Activated naive CD4-positive, alpha-beta T cell treated with anti-CD3 and anti-CD28 coated beads for 36 hours (primary cell): ENCODE data around the gene LGALS9. TPM values are rescaled to one million over a fixed set of nuclear protein-coding genes. Genes with fewer than 3 reads are reported as not detected.

ENCODE experiments used
- CTCF ChIA-PET: fragments of 350-600 bp; sonication (Branson Sonifier 250); formaldehyde crosslinking; loops from one replicate; lab custom pipeline; 2021; ENCODE audit warnings: antibody characterized with exemption; lab: Charles Lee
- DNase-seq: peaks from one replicate; pipeline ENCODE4 v3.0.0-alpha.2; 2020
- H3K27ac Mint-ChIP-seq: one replicate; pipeline ENCODE4 v1.8.0; 2021; ENCODE audit warnings: mild to moderate bottlenecking, mixed read lengths
- H3K27me3 Mint-ChIP-seq: one replicate; pipeline ENCODE4 v1.8.0; 2021; ENCODE audit warnings: low read depth, mixed read lengths
- H3K36me3 Mint-ChIP-seq: one replicate; pipeline ENCODE4 v1.8.0; 2021; ENCODE audit warnings: low read depth, mixed read lengths
- H3K4me1 Mint-ChIP-seq: one replicate; pipeline ENCODE4 v1.8.0; 2021; ENCODE audit warnings: low read depth, mixed read lengths
- H3K4me3 Mint-ChIP-seq: one replicate; pipeline ENCODE4 v1.8.0; 2021; ENCODE audit warnings: mild to moderate bottlenecking, moderate library complexity, mixed read lengths
- H3K9me3 Mint-ChIP-seq: one replicate; pipeline ENCODE4 v1.8.0; 2021; ENCODE audit warnings: mixed read lengths
- intact Hi-C: fragments of 100-400 bp; cut with micrococcal nuclease; formaldehyde crosslinking; loops from one replicate; pipeline ENCODE4 v1.15.1; 2023
- total RNA-seq, 2 experiments: library from RNA; stranded (reverse); gene quantifications; one replicate each; pipeline ENCODE4 v1.2.3, GENCODE V29; 2021

Gene LGALS9
- total RNA-seq, 2 experiments from 2014 or later: 80.2 to 81.1 TPM

- CTCF ChIA-PET: interaction anchor here (0.6 to 7.7 kb wide), 9 partner anchors 12 to 417 kb away, joined by 4 to 124 read pairs (median 12); no protein-coding TSS in a partner anchor
- H3K9me3 Mint-ChIP-seq: no peaks in the 10 kb centered on the region
- H3K36me3 Mint-ChIP-seq: peaks cover 57% of the 10 kb centered on the region
- DNase-seq: no peak
- intact Hi-C loops: loop anchor here (1.0 kb wide), 3 partner anchors 43 to 152 kb away; no protein-coding TSS in a partner anchor
- H3K4me1 Mint-ChIP-seq: peaks cover 11% of the 10 kb centered on the region
- no peaks in the 10 kb centered on the region for H3K27me3 Mint-ChIP-seq
- H3K27ac Mint-ChIP-seq: no peak overlapping the region
- no peak overlapping the region for H3K4me3 Mint-ChIP-seq
Observed at GRCh38 chr17:27603880-27604794, 26.9 kb upstream of the LGALS9 start.

- no peak for DNase-seq
- no peaks in the 10 kb centered on the region for H3K27me3 Mint-ChIP-seq
- peaks cover 9% of the 10 kb centered on the region for H3K4me1 Mint-ChIP-seq
- no peak overlapping the region for H3K27ac Mint-ChIP-seq
- CTCF ChIA-PET: interaction anchor here (0.6 to 7.7 kb wide), 5 partner anchors 44 to 369 kb away, joined by 3 to 124 read pairs (median 3); no protein-coding TSS in a partner anchor
- H3K36me3 Mint-ChIP-seq: peaks cover 63% of the 10 kb centered on the region
- H3K9me3 Mint-ChIP-seq: no peaks in the 10 kb centered on the region
- intact Hi-C loops: no loop called here
- no peak overlapping the region for H3K4me3 Mint-ChIP-seq
Observed at GRCh38 chr17:27605409-27605808, 25.6 kb upstream of the LGALS9 start.

GRCh38 chr17:27607521-27608091, 23.4 kb upstream of the LGALS9 start:
- Mint-ChIP-seq H3K27ac (no peak overlapping the region), H3K27me3 (no peaks in the 10 kb centered on the region), H3K36me3 (peaks cover 60% of the 10 kb centered on the region), H3K4me3 (no peak overlapping the region), H3K4me1 (peaks cover 20% of the 10 kb centered on the region), H3K9me3 (no peaks in the 10 kb centered on the region)
- CTCF ChIA-PET: interaction anchor here (0.8 to 8.6 kb wide), 4 partner anchors 8 to 45 kb away, joined by 3 to 87 read pairs (median 4); no protein-coding TSS in a partner anchor
- intact Hi-C loops: no loop called here
- no peak for DNase-seq

- CTCF ChIA-PET: interaction anchor here (0.8 to 8.6 kb wide), 6 partner anchors 9 to 134 kb away, joined by 3 to 87 read pairs (median 4); no protein-coding TSS in a partner anchor
- intact Hi-C loops: no loop called here
- Mint-ChIP-seq H3K27me3 (no peaks in the 10 kb centered on the region), H3K4me3 (no peak overlapping the region), H3K4me1 (peaks cover 22% of the 10 kb centered on the region), H3K9me3 (no peaks in the 10 kb centered on the region), H3K27ac (no peak overlapping the region), H3K36me3 (peaks cover 66% of the 10 kb centered on the region)
- DNase-seq: no peak
Observed at GRCh38 chr17:27608328-27609230, 22.4 kb upstream of the LGALS9 start.

GRCh38 chr17:27609611-27610303, 21.2 kb upstream of the LGALS9 start:
- CTCF ChIA-PET: interaction anchor here (0.6 to 8.6 kb wide), 13 partner anchors 10 to 229 kb away, joined by 3 to 87 read pairs (median 3); partner anchors contain the start of gene LGALS9
- Mint-ChIP-seq H3K9me3 (no peaks in the 10 kb centered on the region), H3K27me3 (no peaks in the 10 kb centered on the region), H3K27ac (no peak overlapping the region), H3K4me1 (peaks cover 24% of the 10 kb centered on the region), H3K4me3 (no peak overlapping the region), H3K36me3 (peaks cover 66% of the 10 kb centered on the region)
- intact Hi-C loops: no loop called here
- peak; percentile 41 for DNase-seq

GRCh38 chr17:27610304-27610677, 20.7 kb upstream of the LGALS9 start:
- Mint-ChIP-seq H3K36me3 (peaks cover 66% of the 10 kb centered on the region), H3K27me3 (no peaks in the 10 kb centered on the region), H3K4me3 (no peak overlapping the region), H3K27ac (no peak overlapping the region), H3K4me1 (peaks cover 29% of the 10 kb centered on the region), H3K9me3 (no peaks in the 10 kb centered on the region)
- intact Hi-C loops: no loop called here
- CTCF ChIA-PET: interaction anchor here (0.7 to 8.6 kb wide), 12 partner anchors 10 to 230 kb away, joined by 3 to 87 read pairs (median 4); partner anchors contain the start of gene LGALS9
- DNase-seq: no peak

- Mint-ChIP-seq H3K4me1 (peaks cover 47% of the 10 kb centered on the region), H3K9me3 (no peaks in the 10 kb centered on the region), H3K27me3 (no peaks in the 10 kb centered on the region), H3K27ac (peak overlapping the region; percentile 85), H3K4me3 (no peak overlapping the region), H3K36me3 (peaks cover 76% of the 10 kb centered on the region)
- intact Hi-C loops: loop anchor here (1.0 to 2.0 kb wide), 2 partner anchors 8 to 19 kb away; partner anchors contain the start of gene LGALS9
- CTCF ChIA-PET: interaction anchor here (2.3 to 8.6 kb wide), 4 partner anchors 10 to 41 kb away, joined by 9 to 87 read pairs (median 12); no protein-coding TSS in a partner anchor
- peak; percentile 64 for DNase-seq
Observed at GRCh38 chr17:27612160-27612770, 18.7 kb upstream of the LGALS9 start.

GRCh38 chr17:27613433-27613832, 17.6 kb upstream of the LGALS9 start:
- H3K36me3 Mint-ChIP-seq: peaks cover 79% of the 10 kb centered on the region
- CTCF ChIA-PET: interaction anchor here (0.7 to 8.6 kb wide), 5 partner anchors 9 to 230 kb away, joined by 4 to 87 read pairs (median 9); no protein-coding TSS in a partner anchor
- H3K9me3 Mint-ChIP-seq: no peaks in the 10 kb centered on the region
- no peak for DNase-seq
- intact Hi-C loops: loop anchor here (2.0 kb wide), 1 partner anchor 17 kb away; the partner anchor contains the start of gene LGALS9
- no peak overlapping the region for H3K4me3 Mint-ChIP-seq
- H3K27ac Mint-ChIP-seq: no peak overlapping the region
- peaks cover 51% of the 10 kb centered on the region for H3K4me1 Mint-ChIP-seq
- no peaks in the 10 kb centered on the region for H3K27me3 Mint-ChIP-seq

GRCh38 chr17:27615121-27615520, 15.9 kb upstream of the LGALS9 start:
- Mint-ChIP-seq H3K27me3 (no peaks in the 10 kb centered on the region), H3K27ac (peak overlapping the region; percentile 90), H3K36me3 (peaks cover 75% of the 10 kb centered on the region), H3K9me3 (no peaks in the 10 kb centered on the region), H3K4me3 (no peak overlapping the region), H3K4me1 (peaks cover 55% of the 10 kb centered on the region)
- CTCF ChIA-PET: interaction anchor here (2.7 to 8.6 kb wide), 2 partner anchors 15 to 38 kb away, joined by 9 to 87 read pairs; no protein-coding TSS in a partner anchor
- no peak for DNase-seq
- intact Hi-C loops: no loop called here

GRCh38 chr17:27616414-27616813, 14.6 kb upstream of the LGALS9 start:
- Mint-ChIP-seq H3K4me1 (peaks cover 62% of the 10 kb centered on the region), H3K36me3 (peaks cover 79% of the 10 kb centered on the region), H3K27ac (peak overlapping the region; percentile 90), H3K27me3 (no peaks in the 10 kb centered on the region), H3K9me3 (no peaks in the 10 kb centered on the region), H3K4me3 (no peak overlapping the region)
- CTCF ChIA-PET: interaction anchor here (0.6 to 2.0 kb wide), 4 partner anchors 13 to 250 kb away, joined by 3 to 5 read pairs (median 4); no protein-coding TSS in a partner anchor
- intact Hi-C loops: no loop called here
- DNase-seq: peak; percentile 21
